NCI-H345 treated with DMSO at 0.1 percent for 48 hours (cell line): Measurements from ENCODE around the gene SPAG17.
A peak's percentile ranks its signal among the peaks of the same experiment; 100 is the strongest.

Source experiments
- DNase-seq: peaks from one replicate; lab custom pipeline; 2025; ENCODE audit not compliant: unreplicated experiment; lab: John Stamatoyannopoulos, UW

SPAG17 gene

GRCh38 chr1:118169016-118169415 is 16.0 kb downstream of the SPAG17 start:
- no peak for DNase-seq

GRCh38 chr1:118160806-118161205 is 24.2 kb downstream of the SPAG17 start:
- DNase-seq = no peak

GRCh38 chr1:118159569-118159968 is 25.5 kb downstream of the SPAG17 start:
- no peak for DNase-seq

- DNase-seq = no peak
These were observed 26.1 kb downstream of the SPAG17 start for GRCh38 chr1:118158924-118159323.

GRCh38 chr1:118157506-118157905 is 27.5 kb downstream of the SPAG17 start:
- no peak for DNase-seq

- peak; percentile 62 for DNase-seq
These were observed 29.9 kb downstream of the SPAG17 start for GRCh38 chr1:118155106-118155505.

- no peak for DNase-seq
These were observed 30.8 kb downstream of the SPAG17 start for GRCh38 chr1:118154220-118154619.

GRCh38 chr1:118151312-118151937 is 33.6 kb downstream of the SPAG17 start:
- peak; percentile 48 for DNase-seq

- DNase-seq = no peak
These were observed 35.2 kb downstream of the SPAG17 start for GRCh38 chr1:118149799-118150198.

- DNase-seq = no peak
These were observed 37.0 kb downstream of the SPAG17 start for GRCh38 chr1:118148034-118148433.

GRCh38 chr1:118147522-118147921 is 37.5 kb downstream of the SPAG17 start:
- DNase-seq = no peak

- no peak for DNase-seq
These were observed 39.3 kb downstream of the SPAG17 start for GRCh38 chr1:118145721-118146120.

GRCh38 chr1:118144684-118145083 is 40.3 kb downstream of the SPAG17 start:
- DNase-seq = no peak

GRCh38 chr1:118143831-118144230 is 41.2 kb downstream of the SPAG17 start:
- no peak for DNase-seq

- no peak for DNase-seq
These were observed 41.9 kb downstream of the SPAG17 start for GRCh38 chr1:118143121-118143520.

GRCh38 chr1:118142546-118142945 is 42.5 kb downstream of the SPAG17 start:
- DNase-seq = no peak

GRCh38 chr1:118137900-118138299 is 47.1 kb downstream of the SPAG17 start:
- DNase-seq = no peak

- DNase-seq = no peak
These were observed 48.7 kb downstream of the SPAG17 start for GRCh38 chr1:118136187-118136941.

- no peak for DNase-seq
These were observed 53.0 kb downstream of the SPAG17 start for GRCh38 chr1:118132000-118132399.

- no peak for DNase-seq
These were observed 56.3 kb downstream of the SPAG17 start for GRCh38 chr1:118128761-118129160.

GRCh38 chr1:118124064-118124463 is 61.0 kb downstream of the SPAG17 start:
- DNase-seq = no peak

- DNase-seq = no peak
These were observed 61.8 kb downstream of the SPAG17 start for GRCh38 chr1:118123116-118123839.
